ENCODE results near the gene UQCRH. TPM values are rescaled to one million over a fixed set of nuclear protein-coding genes. Genes with fewer than 3 reads are reported as not detected.
A peak's percentile ranks its signal among the peaks of the same experiment; 100 is the strongest.

UQCRH gene
- total and polyA plus RNA-seq, 10 donors: 106 to 545 (median 237) TPM

DNA sequence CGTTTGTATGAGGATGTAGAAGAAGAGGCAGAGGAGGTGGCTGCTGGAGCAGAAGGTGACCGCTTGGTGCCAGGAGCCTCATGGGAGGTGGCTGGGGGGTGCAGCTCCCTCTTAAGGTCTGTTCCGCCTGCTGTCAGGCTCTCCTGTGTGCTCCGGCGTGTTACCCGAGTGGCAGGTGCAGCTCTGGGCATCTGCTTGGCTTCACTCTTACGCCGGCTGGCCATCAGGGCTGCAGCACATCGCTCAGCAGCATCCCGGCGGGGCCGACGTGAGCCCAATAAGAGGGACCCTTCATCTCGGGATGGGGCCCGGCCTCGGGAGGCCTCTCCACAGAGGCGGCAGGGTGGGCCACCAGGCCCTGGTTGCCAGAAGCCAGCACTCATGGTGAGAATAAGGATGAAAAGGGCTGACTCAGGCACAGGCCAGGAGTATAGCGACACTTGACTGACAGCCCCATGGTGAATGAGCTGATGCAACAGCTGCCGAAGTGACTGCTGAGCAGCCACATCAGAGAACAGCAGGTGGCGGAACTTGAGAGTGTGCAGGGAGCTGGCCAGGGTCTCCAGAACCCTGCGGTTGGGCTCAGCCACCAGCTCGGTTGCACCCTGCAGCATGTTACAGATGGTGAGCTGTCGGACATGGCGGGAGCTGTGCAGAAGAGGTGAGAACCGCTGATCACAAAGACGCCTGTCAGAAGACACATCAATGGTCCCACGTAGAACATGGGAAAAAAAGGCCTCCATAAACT lies 17.6 kb upstream of the UQCRH start:
- intact Hi-C loops (cut with DNase I; ENCODE audit: low total_unique reads): no loop called here
- H3K4me3 ChIP-seq: no peak overlapping the region
- TF ChIP-seq CTCF (IDR thresholded peaks at IDR 0.05 in 8 of 11, conservative IDR thresholded peaks at IDR 0.05 in 3 of 11) (no peak), POLR2A (IDR thresholded peaks at IDR 0.05) (no peak), POLR2AphosphoS5 (IDR thresholded peaks at IDR 0.05) (peak in 1 of 3 donors; percentile 58)
- peak overlapping the region in 1 of 8 donors; percentile 5 for H3K27ac ChIP-seq
- WGBS, 5 donors: 83 to 89% (median 87%) methylated on average over 17 to 27 of the region's 27 CpGs
- H3K9me3 ChIP-seq: no peaks in the 10 kb centered on the region
- DNase-seq: no peak
- H3K36me3 ChIP-seq: peaks cover 3 to 97% (median 36%) of the 10 kb centered on the region in 6 donors
- no peaks in the 10 kb centered on the region for H3K4me1 ChIP-seq
- H3K27me3 ChIP-seq (replicated peaks in 1 of 7): no peaks in the 10 kb centered on the region

DNA sequence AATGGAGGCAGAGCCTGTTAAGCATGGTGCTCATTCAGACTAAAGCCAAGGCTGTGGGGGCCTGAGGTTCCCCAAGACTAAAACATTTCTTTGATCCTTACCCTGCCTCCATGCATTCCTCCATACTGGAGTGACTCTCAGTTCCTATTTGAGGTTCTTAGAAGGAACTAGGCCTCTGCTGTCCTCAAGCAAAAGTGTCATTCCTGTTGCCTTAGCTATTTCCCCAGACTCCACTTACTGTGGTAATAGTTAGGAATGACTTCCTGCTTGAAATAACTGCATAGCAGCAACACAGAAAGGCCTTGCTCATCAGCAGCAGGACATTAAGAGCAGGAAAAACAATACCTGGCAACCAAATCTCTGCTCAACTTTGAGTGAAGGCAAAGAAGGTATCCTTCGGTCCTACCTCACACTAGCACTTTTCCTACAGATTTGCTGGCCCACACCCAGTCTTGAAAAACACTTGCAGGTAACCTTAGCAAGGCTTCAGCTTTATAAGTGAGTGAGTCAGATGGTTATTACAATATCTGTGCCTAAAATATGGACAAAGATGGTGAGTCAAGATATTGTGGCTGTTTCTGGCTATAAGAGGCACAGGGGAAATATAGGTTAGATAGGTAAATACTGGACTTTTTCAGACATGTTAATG lies 14.9 kb upstream of the UQCRH start:
- WGBS, 5 donors: 79 to 97% (median 82%) methylated on average over 1 of the region's 1 CpG
- peaks cover 3 to 96% (median 32%) of the 10 kb centered on the region in 6 donors for H3K36me3 ChIP-seq
- DNase-seq: no peak
- no peak overlapping the region for H3K27ac ChIP-seq
- intact Hi-C loops (cut with DNase I; ENCODE audit: low total_unique reads): no loop called here
- H3K4me3 ChIP-seq: no peak overlapping the region
- no peaks in the 10 kb centered on the region for H3K27me3 ChIP-seq (replicated peaks in 1 of 7)
- TF ChIP-seq CTCF (IDR thresholded peaks at IDR 0.05 in 8 of 11, conservative IDR thresholded peaks at IDR 0.05 in 3 of 11) (no peak), POLR2AphosphoS5 (IDR thresholded peaks at IDR 0.05) (no peak), POLR2A (IDR thresholded peaks at IDR 0.05) (no peak)
- H3K9me3 ChIP-seq: no peaks in the 10 kb centered on the region
- H3K4me1 ChIP-seq: no peaks in the 10 kb centered on the region

DNA sequence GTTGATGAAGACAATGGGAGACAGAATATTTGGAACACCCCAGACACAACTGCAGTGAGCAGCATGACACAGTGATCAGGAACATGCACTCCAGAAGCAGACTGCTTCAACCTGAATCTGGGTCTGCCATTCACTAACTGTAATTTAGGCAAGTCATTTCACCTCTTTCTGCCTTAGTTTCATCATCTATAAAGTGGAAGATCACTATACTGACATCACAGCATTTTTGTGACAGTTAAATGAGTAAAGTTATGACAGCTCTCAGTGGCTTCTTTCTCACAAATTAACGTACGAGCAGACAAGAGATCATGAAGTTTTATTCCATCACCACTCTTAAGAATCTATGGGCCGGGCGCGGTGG lies 14.4 kb upstream of the UQCRH start:
- Histone ChIP-seq H3K36me3 (peaks cover 3 to 96% (median 31%) of the 10 kb centered on the region in 6 donors), H3K27me3 (replicated peaks in 1 of 7) (no peaks in the 10 kb centered on the region), H3K4me3 (no peak overlapping the region), H3K27ac (no peak overlapping the region), H3K4me1 (no peaks in the 10 kb centered on the region), H3K9me3 (no peaks in the 10 kb centered on the region)
- TF ChIP-seq CTCF (IDR thresholded peaks at IDR 0.05 in 8 of 11, conservative IDR thresholded peaks at IDR 0.05 in 3 of 11): no peak
- TF ChIP-seq POLR2AphosphoS5 (IDR thresholded peaks at IDR 0.05): no peak
- no peak for TF ChIP-seq POLR2A (IDR thresholded peaks at IDR 0.05)
- intact Hi-C loops (cut with DNase I; ENCODE audit: low total_unique reads): no loop called here
- no peak for DNase-seq
- WGBS, 5 donors: 94 to 98% (median 97%) methylated on average over 5 of the region's 5 CpGs

DNA sequence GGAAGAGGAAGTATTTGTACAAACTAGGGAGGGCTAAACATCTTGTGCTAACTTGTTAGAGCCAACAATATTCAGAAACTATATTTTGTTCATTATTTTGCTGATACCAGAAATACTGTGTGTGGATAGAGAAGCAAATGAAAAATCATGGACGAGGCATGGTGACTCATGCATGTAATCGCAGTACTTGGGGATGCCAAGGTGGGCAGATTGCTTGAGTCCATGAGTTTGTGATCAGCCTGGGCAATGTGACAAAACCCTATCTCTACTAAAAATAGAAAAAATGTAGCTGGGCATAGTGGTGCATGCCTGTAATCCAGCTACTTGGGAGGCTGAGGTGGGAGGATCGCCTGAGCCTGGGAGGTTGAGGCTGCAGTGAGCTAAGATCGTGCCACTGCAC lies 13.5 kb upstream of the UQCRH start:
- no peaks in the 10 kb centered on the region for H3K27me3 ChIP-seq (replicated peaks in 1 of 7)
- no peak for TF ChIP-seq POLR2A (IDR thresholded peaks at IDR 0.05)
- TF ChIP-seq CTCF (IDR thresholded peaks at IDR 0.05 in 8 of 11, conservative IDR thresholded peaks at IDR 0.05 in 3 of 11): no peak
- TF ChIP-seq POLR2AphosphoS5 (IDR thresholded peaks at IDR 0.05): no peak
- no peak overlapping the region for H3K4me3 ChIP-seq
- H3K9me3 ChIP-seq: no peaks in the 10 kb centered on the region
- no peaks in the 10 kb centered on the region for H3K4me1 ChIP-seq
- no peak overlapping the region for H3K27ac ChIP-seq
- H3K36me3 ChIP-seq: peaks cover 3 to 96% (median 29%) of the 10 kb centered on the region in 6 donors
- intact Hi-C loops (cut with DNase I; ENCODE audit: low total_unique reads): no loop called here
- DNase-seq: no peak
- whole genome bisulfite sequencing, 5 donors: 92 to 98% (median 96%) methylated on average over 4 of the region's 4 CpGs
